DMS 273 (cell line): Measurements from ENCODE around the gene SEC14L6.
"Not testable (repeated sequence)": the region's sequence is repeated elsewhere in the genome, so short reads cannot be mapped to it uniquely, and the experiment has no call there.

Source experiments
- DNase-seq: peaks from one replicate; lab custom pipeline; 2025; ENCODE audit not compliant: unreplicated experiment; lab: John Stamatoyannopoulos, UW

Gene SEC14L6

DNA sequence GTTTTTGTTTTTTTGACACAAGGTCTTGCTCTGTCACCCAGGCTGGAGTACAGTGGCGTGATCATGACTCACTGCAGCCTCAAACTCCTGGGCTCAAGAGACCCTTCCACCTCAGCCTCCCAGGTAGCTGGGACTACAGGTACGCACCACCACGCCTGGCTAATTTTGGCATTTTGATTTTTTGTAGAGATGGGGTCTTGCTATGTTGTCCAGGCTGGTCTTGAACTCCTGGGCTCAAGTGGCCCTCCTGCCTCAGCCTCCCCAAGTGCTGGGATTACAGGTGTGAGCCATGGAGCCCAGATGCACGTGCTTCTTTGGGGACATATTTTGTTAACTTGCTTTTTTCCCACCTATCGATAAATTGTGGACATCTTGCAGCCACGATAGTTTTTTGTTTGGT lies 20.7 kb upstream of the SEC14L6 start:
- DNase-seq = not testable (repeated sequence)

DNA sequence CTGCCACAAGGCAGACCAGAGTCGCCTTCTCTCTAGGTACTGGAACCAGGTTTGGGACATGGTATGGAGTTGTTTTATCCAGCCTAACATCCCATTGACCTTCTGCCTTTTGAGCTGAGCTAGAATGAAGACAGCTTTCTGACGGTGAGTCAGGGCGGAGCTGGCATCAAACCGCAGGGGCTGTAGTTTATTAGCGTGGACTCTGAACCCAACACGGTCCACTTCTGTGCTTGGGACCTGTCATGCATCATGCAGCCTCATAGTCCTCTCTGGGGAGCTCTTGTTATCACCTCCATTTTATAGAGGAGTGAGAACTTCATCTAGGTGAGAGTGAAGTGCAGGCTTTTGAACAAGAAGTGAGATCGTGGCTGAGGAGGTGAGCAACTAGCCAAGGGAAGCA lies 19.6 kb upstream of the SEC14L6 start:
- DNase-seq = no peak

DNA sequence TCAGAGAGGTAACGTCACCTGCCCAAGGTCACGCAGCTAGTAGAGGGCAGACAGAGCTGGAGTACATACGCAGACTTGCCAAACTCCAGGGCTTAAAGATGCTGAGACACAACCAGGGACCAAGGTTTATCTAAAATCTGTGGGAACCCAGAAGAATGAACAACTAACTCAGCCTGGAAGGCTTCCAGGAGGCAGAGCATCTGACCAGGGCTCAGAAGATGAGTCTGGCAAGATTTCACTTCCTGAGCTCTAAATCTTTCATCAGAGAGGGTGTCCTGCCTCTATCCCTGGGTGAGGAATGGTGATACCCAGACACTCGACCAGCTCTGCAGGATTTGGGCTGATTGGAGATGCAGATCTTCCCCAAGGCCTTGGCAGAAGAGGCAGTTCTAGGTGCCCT lies 18.8 kb upstream of the SEC14L6 start:
- no peak for DNase-seq

DNA sequence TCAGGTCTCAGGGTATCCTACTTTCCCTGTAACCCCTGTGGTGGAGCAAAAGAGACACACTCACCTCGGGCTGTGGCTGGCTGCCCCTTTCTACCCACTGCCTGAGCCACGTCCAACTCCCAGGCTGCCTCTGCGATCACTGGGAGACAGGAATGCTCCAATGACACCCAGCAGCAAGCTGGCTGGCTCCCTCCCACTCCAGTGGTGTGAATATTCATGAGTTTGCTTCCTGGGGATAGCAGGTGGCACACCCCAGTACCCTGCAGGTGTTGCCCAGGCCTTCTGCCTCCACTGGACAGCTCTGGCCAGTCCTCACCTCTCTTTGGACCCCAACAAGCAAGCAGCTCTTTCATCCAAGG lies 18.2 kb upstream of the SEC14L6 start:
- DNase-seq = peak; percentile 28

DNA sequence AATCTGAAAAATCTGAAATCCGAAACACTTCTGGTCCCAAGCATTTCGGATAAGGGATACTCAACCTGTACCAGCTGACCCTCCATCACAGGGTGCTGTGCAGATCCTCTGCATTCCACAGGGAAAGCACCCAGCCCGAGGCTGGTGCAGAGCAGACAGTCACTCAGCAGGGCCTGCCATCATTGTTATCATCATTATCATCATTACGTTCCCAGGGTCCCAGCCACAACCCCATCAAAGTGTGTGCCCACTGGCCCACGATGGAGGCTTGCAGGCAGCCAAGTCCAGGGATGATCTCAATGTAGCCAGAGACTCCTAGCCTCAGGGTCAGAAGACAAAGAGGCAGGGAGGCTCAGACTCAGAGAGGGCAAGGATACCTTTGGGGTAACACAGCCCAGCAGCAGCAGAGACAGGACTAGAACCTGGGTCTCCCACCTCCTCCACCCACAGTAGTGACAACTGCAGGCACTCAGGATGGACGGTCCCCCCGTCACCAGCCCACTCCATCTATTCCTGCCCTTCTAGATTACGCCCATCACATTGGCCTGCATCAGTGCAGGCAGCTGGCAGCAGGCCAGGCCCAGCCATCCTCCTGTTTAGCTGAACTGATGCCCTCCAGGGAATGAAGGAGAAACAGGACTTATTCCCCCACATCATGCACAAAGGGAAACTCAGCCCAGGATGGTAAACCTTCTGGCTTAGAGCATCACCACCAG lies 17.7 kb upstream of the SEC14L6 start:
- peak; percentile 28 for DNase-seq

DNA sequence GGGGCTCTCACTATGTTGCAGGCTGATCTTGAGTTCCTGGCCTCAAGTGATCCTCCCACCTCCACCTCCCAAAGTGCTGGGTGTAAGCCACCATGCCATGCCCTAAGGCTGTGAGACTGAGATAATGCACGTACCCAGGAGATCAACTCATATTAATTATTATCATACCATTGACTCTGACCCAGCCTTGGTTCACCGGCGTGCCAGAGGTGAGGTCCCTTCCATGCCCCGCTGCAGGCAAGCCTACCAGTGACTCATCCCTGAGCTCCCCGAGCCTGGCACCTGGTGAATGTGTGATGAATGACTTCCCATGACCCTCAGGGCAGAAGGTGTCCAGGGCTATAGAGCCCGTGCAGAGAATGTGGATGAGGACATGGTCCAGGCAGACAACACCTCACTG lies 15.8 kb upstream of the SEC14L6 start:
- DNase-seq = no peak

DNA sequence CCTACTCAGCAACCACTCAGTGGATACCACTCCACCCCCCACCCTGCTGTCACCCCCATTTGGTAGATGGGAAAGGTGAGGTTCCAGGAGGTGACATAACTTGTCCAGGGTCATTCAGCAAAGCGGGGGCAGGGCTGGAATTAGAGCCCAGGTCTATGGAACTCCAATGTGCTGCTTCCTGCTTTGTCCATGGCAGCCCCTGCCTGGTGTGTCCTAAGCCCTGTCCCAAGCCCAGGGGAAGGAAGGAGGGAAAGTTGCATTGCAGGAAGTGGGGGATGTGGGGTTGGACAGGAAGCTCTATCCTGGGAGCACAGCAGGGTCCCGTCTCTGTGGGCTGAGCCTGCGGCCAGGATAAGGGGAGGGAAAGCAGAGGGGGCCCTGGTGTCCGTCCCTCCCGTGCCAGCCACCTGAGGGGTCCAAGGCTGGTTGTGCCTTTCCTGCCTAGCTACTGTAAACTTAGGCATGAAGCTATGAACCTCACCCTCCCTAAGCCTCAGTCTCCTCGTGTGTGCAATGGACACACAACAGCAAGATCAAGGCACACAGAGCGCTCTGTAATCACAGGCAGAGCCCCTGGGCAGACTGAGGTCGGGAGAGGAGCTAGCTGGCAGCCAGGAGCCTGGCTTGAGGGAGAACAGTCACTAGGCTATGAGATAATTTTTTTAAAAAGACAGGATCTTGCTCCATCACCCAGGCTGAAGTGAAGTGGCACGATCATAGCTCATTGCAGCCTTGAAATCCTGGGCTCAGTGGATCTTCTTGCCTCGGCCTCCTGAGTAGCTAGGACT lies 15.1 kb upstream of the SEC14L6 start:
- no peak for DNase-seq

DNA sequence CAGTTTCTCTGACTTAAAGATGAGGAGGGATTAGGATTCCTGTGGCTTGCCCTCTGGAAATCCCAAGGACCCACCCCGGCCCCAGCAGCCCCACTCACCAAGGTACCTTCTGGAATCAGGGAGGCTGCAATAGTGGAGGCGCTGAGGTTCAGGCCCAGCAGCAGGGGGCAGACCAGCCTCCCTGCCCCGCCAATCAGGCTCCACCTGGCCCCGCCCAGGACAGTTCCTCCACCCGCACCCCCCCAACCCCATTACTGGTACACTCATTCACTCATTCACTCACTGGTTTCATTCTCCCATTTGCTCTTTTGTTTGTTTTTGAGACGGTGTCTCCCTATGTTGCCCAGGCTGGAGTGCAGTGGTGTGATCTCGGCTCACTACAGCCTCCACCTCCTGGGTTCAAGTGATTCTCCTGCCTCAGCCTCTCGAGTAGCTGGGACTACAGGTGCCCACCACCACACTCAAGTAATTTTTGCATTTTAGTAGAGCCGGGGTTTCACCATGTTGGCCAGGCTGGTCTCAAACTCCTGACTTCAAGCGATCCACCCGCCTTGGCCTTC lies 14.2 kb upstream of the SEC14L6 start:
- peak; percentile 28 for DNase-seq

DNA sequence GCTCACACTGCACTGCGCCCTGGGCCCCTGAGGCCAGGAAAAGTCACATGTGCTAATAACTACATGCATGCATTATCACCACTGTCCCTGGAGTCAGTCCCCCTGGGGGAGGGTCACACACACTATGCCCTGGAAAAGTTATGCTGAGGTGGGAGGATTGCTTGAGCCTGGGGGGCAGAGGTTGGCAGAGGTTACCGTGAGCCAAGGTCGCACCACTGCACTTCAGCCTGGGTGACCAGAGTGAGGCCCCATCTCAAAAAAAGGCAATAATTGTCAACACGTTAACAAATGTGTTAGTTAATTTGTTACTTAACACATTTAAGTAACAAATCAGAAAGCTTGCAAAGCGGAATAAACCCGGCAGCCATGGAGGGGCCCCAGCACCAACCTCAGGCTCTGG lies 13.3 kb upstream of the SEC14L6 start:
- no peak for DNase-seq

DNA sequence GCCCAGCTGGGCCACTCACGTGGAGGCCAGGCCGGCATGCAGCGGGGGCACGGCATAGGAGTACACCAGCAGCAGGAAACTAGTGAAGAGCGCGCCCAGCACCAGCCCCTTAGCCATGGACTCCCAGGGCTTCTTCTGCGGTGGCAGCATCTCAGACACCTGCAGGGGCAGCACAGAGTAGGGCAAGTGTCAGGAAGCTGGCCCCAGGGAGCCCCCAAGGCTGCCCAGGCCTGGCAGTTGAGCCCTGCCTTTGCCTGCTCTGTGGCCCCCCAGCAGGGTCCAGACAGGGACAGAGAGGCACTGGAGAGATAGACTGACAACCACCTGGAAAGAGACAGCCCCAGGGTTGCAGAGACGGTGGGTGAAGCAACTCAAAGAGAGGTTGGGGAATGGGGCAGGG lies 10.7 kb upstream of the SEC14L6 start:
- DNase-seq = no peak

DNA sequence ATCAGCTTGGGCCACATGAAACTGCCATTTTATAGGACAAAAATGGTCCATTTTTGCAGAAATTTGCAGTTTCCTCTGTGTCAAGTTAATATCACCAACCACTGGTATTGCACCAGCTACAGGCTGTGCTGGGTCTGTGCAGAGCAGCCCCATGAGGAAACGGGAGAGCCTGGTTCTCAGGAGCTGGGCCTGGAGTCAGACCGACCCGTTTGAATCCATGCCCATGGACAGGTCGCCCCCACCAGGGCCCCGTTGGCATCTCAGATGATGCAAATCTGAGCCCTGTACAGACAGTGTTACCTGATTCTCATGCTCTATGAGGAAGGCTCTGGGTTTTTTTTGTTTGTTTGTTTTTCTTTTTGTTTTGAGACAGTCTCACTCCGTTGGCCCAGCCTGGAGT lies 9.8 kb upstream of the SEC14L6 start:
- peak; percentile 49 for DNase-seq

DNA sequence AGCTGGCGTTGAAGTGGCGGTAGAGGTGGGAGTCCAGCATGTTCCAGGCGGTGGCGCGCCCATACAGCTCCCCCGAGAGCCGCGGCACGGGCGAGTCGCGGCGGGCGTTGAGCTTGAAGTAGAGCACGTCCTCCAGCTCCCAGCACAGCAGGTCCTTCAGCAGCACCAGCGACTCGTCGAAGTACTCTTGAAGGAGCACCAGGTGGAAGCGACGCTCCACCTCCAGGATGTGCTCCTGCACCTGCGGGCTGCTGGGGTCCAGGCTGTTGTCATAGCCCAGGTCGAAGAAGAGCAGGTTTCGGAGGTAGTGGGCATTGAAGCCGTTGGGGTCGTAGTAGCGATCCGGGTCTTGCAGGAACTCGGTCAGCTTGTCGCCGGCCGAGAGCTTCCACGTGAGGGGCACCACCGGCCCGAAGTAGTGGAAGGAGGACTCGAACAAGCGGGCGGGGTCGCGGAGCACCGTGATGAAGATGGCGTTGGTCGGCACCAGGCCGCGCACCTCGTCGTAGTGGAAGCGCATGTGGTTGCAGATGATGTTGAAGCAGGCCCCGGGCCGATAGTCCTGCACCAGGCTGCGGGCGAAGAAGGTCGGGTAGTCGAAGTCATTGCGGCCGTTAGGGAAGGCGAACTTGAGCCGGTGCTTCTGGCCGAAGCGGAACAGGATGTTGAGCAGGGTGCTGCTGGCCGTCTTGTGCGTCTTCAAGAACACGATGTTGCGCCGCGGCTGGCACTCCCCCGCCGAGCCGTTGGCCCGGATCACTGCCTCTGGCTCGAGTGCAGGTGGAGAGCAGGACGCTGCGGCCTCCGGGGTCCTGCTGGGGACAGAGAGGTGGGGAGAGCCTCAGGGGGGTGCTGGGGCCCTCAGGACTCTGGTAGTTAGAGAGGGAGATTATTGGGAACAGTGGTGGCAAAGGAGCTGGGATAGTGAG lies 9.0 kb upstream of the SEC14L6 start:
- DNase-seq = no peak

DNA sequence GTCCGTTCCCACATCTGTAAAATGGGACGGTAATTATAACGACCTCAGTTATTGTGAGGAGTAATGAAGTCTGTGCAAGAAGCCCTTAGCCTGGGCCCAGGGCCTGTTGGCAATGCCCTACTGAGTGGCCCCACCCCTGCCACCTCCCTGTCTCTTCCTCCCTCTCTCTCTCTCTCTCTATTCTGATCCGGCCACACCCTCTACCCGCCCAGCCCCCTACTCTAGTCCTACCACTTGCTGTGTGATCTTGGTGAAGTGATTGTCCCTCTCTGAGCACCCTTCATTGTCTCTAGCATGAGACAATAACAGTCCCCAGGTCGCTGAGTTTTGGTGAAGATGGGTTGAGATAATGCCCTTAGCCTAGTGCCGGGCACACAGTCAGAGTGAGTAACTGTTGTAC lies 7.4 kb upstream of the SEC14L6 start:
- no peak for DNase-seq

DNA sequence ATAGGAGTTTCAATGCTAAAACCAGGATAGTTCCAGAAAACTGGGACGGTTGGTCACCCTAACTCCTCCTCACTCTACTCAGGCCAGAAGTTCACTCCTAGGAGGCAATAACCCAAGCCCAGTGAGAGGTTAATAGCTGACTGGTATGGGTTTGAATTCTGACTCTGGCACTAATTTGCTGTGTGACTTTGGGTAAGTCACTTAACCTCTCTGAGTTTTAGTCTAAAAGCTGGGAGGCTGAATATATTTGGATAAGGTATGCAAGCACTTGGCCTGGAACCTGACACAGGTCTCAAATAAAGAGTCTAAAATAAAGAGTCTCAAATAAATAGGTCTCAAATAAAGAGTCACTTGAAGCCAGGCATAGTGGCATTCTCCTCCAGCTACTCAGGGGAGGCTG lies 6.2 kb upstream of the SEC14L6 start:
- no peak for DNase-seq

DNA sequence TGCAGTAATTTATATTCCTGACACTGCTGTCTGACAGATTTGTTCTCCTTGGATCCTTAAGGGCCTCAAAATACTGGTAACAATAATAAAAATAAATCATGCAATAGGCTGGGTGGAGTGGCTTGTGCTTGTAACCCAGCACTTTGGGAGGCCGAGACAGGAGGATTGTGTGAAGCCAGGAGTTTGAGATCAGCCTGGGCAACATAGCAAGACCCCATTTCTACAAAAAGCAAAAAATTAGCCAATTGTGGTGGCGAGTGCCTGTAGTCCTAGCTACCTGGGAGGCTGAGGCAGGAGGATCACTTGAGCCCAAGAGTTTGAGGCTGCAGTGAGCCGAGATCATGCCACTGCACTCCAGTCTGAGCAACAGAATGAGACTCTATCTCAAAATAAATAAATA lies 5.3 kb upstream of the SEC14L6 start:
- DNase-seq = not testable (repeated sequence)

DNA sequence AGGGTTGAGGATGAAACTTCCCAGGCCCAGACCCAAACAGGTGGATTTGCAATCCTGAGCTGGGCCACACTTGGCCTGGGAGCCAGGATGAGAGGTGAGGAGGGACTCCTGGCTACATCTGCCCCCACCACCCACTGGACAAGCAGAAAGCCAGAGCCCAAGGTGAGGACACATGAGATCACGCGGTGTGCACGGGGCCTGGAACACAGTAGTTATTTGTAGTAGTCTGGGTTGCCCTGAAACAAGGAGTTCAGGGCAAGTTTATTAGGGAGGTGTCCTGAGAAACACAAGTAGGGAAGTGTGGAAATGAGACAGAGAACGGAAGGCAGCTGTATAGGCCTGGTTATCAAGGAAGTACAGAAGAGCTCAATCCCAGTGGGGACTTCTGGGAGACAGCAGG lies 647 bp upstream of the SEC14L6 start:
- no peak for DNase-seq

DNA sequence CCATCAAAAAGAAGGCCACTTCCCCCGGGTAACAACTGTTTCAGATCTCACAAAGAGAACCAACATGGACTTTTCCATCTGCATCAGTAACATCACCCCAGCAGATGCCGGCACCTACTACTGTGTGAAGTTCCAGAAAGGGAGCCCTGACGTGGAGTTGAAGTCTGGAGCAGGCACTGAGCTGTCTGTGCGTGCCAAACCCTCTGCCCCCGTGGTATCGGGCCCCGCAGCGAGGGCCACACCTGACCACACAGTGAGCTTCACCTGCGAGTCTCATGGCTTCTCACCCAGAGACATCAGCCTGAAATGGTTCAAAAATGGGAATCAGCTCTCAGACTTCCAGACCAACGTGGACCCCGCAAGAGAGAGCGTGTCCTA lies 3.7 kb downstream of the SEC14L6 start:
- no peak for DNase-seq

DNA sequence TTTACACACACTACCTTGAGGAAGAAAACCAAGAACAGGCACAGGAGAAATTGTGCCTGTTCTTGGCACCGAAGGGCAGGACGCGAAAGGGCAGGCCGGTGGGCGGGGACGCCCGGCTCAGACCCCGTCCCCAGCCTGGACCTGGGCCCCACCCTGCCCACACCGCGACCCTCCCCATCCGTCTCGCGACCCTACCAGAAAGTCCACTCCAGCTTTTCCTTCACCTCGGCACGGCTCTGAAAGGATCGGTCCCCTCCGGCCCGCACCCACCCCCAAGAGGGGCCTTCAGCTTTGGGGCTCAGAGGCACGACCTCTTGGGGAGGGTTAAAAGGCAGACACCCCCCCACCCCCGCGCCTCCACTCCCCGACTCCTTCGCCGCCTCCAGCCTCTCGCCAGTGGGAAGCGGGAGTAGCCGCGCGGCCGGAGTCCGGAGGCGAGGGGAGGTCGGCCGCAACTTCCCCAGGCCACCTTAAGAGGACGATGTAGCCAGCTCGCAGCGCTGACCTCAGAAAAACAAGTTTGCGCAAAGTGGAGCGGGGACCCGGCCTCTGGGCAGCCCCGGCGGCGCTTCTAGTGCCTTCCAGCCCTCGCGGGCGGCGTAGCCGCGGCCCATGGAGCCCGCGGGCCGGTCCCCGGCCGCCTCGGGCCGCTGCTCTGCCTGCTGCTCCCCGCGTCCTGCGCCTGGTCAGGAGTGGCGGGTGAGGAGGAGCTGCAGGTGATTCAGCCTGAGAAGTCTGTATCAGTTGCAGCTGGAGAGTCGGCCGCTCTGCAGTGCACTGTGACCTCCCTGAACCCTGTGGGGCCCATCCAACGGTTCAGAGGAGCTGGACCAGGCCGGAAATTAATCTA lies 4.4 kb downstream of the SEC14L6 start:
- no peak for DNase-seq

DNA sequence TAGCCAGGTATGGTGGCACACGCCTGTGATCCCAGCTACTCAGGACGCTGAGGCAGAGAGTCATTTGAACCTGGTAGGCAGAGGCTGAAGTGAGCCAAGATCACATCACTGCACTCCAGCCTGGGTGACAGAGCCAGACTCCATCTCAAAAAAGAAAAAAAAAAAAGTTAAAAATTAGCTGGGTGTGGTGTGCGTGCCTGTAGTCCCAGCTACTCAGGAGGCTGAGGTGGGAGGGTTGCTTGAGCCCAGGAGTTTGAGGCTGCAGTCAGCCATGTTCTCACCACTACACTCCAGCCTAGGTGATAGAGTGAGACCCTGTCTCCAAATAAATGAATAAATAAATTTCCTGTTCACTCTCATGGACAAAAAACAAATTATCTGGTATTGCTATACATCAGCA lies 5.0 kb downstream of the SEC14L6 start:
- DNase-seq = not testable (repeated sequence)

DNA sequence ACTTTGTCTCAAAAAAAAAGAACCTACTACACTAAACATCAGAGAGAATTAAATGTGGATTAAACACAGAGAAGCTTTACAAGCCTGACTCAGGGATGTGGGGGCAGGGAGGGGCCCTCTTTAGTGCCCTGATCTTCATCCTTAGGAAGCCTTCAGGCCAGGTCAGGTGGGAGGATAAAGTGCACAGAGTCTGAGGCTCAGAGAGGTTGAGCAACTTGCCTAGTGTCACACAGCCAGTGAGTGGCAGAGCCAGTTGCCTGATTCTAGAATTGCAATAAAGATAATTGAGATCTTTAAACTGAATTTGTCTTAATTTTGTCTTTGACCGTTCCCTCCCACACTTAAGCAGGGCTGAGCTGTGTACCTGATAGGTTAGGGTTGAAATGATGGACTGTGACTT lies 7.2 kb downstream of the SEC14L6 start:
- no peak for DNase-seq

DNA sequence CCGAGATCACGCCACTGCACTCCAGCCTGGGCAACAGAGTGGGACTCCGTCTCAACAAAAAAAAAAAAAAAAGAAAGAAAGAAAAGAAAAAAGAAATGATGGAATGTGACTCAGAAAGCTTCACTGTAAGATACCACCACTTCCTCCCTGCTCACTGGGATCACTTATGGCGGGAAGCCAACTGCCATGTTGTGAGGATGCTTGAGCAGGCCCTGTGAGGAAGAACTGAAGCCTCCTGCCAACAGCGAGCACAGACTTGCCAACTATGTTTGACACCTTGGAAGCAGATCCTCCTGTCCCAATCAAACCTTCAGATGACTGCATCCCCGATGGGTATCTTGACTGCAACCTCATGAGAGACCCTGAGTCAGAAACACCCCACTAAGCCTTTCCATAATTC lies 8.3 kb downstream of the SEC14L6 start:
- DNase-seq = peak; percentile 21
